Stimulated activated CD4-positive, alpha-beta T cell treated with anti-CD3 and anti-CD28 coated beads, Interleukin-1b, Interleukin-23, amount 100 ng/mL, for 48 hours (primary cell): ENCODE measurements around the gene SLC39A11.
"Not testable (repeated sequence)": the region's sequence is repeated elsewhere in the genome, so short reads cannot be mapped to it uniquely, and the experiment has no call there.

Experiments used
- DNase-seq: peaks from one replicate; pipeline ENCODE4 v3.0.0-alpha.2; 2020

The SLC39A11 gene

GRCh38 chr17:72766761-72767356 is 325.6 kb downstream of the SLC39A11 start:
- DNase-seq = no peak

- no peak for DNase-seq
Measured at GRCh38 chr17:72765368-72766153, 326.9 kb downstream of the SLC39A11 start.

GRCh38 chr17:72764632-72765041 is 327.9 kb downstream of the SLC39A11 start:
- DNase-seq = no peak

GRCh38 chr17:72763981-72764380 is 328.5 kb downstream of the SLC39A11 start:
- no peak for DNase-seq

GRCh38 chr17:72761893-72762575 is 330.5 kb downstream of the SLC39A11 start:
- DNase-seq = not testable (repeated sequence)

- no peak for DNase-seq
Measured at GRCh38 chr17:72761431-72761830, 331.1 kb downstream of the SLC39A11 start.

GRCh38 chr17:72760368-72760767 is 332.1 kb downstream of the SLC39A11 start:
- DNase-seq = no peak

- no peak for DNase-seq
Measured at GRCh38 chr17:72759301-72759700, 333.2 kb downstream of the SLC39A11 start.

GRCh38 chr17:72756256-72756655 is 336.2 kb downstream of the SLC39A11 start:
- no peak for DNase-seq

GRCh38 chr17:72754513-72754912 is 338.0 kb downstream of the SLC39A11 start:
- no peak for DNase-seq

GRCh38 chr17:72751746-72752145 is 340.7 kb downstream of the SLC39A11 start:
- no peak for DNase-seq

- DNase-seq = no peak
Measured at GRCh38 chr17:72749119-72749572, 343.3 kb downstream of the SLC39A11 start.

GRCh38 chr17:72747501-72747900 is 345.0 kb downstream of the SLC39A11 start:
- DNase-seq = no peak

GRCh38 chr17:72745241-72745640 is 347.2 kb downstream of the SLC39A11 start:
- no peak for DNase-seq

- no peak for DNase-seq
Measured at GRCh38 chr17:72743037-72743467, 349.4 kb downstream of the SLC39A11 start.

- DNase-seq = no peak
Measured at GRCh38 chr17:72737151-72737690, 355.3 kb downstream of the SLC39A11 start.

GRCh38 chr17:72735592-72735991 is 356.9 kb downstream of the SLC39A11 start:
- no peak for DNase-seq

- no peak for DNase-seq
Measured at GRCh38 chr17:72735048-72735447, 357.4 kb downstream of the SLC39A11 start.

- no peak for DNase-seq
Measured at GRCh38 chr17:72734613-72735012, 357.9 kb downstream of the SLC39A11 start.

- DNase-seq = no peak
Measured at GRCh38 chr17:72733619-72734282, 358.7 kb downstream of the SLC39A11 start.

- DNase-seq = no peak
Measured at GRCh38 chr17:72732893-72733618, 359.4 kb downstream of the SLC39A11 start.

- DNase-seq = no peak
Measured at GRCh38 chr17:72730077-72730476, 362.4 kb downstream of the SLC39A11 start.
